ENCODE measurements around the gene CAMK1. TPM values are rescaled to one million over a fixed set of nuclear protein-coding genes. Genes with fewer than 3 reads are reported as not detected.

Gene CAMK1
- total RNA-seq = 66.6 and 86.2 TPM in 2 replicates

DNA sequence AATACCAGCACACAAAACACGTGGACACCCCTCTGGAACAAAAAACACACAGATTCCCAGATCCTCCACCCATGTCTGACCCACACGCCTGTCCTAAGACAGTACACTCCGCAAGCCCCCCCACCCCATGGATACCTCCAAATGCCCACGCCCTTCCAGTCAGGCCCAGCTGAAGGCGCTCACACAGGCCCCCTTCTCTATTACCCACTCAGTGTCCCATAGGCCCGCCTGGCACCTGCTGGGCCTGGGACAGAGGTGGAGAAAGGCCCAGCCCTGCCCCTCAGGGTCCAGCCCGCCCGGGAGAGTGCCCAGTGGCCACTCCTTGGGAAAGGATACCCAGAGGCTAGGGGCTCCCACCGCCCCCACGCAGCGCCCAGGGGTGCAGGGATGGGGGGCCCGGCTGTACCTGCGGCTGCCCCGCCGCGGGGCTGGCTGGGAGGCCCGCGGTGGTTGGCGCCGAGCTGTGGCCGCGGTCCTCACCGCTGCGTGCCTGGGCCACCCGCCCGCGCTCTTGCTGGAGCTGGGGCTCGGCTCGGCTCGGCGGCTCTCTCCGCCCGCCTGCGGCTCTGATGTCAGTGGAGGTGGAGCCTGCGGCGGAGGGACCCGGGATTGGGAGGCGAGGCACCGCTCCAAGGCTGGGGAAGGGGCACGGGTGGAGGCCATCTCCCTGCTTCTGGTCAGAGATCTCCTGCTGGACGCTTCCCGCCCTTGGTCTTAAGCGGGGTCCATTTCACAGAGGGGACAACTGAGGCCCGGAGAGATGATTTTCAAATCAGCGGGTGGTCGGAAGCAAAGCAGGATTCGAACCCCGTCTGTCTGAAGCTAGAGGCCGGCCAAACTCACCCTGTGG lies at the start of gene CAMK1:
CAMK1 (minus strand) TSS at position 522 of the 850 bp plus-strand sequence. CDS start 2,198 bp downstream, outside the sequence.

DNA sequence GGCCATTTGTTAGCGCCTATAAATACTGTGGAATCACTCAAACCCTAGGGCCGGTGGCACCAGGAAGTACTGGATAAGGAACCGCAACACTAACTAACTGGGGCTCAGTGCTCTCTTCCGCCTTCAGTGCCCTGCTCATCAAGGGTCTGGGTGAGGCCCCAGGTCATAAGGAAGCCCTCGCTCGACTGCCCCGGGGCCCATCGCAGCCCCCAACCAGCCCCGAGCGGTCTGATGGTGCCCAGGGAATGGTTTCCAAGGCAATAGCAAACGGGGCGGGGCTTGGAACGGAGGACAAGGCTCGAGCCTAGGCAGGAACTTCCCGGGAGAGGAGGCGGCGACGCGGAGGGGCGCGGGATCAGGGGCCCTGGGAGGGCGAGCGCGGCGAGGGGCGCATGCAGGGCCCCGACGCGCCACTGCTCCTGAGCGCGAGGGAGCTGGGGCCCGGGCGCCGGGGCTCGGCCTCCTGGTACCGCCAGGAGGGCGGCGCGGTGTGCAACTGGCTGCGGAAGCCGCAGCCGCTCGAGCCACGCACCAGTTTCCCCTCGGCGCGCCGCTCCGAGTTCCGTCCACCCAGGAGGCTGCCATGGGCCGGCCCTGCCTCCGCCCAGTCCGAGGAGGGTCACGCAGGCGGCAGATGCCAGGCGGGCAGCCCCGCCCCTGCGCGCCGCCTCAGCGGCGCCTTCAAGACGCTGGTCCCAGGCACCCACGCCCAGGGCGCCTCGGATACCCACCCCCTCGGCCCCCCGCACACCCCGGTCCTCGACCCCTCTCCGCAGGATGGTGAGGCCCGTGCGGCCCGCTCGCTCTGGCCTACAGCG lies 40.1 kb upstream of the CAMK1 start, which contains the start of gene TTLL3:
TTLL3 (plus strand) TSS at position 648 of the 818 bp plus-strand sequence. CDS start 400 bp downstream, outside the sequence.

DNA sequence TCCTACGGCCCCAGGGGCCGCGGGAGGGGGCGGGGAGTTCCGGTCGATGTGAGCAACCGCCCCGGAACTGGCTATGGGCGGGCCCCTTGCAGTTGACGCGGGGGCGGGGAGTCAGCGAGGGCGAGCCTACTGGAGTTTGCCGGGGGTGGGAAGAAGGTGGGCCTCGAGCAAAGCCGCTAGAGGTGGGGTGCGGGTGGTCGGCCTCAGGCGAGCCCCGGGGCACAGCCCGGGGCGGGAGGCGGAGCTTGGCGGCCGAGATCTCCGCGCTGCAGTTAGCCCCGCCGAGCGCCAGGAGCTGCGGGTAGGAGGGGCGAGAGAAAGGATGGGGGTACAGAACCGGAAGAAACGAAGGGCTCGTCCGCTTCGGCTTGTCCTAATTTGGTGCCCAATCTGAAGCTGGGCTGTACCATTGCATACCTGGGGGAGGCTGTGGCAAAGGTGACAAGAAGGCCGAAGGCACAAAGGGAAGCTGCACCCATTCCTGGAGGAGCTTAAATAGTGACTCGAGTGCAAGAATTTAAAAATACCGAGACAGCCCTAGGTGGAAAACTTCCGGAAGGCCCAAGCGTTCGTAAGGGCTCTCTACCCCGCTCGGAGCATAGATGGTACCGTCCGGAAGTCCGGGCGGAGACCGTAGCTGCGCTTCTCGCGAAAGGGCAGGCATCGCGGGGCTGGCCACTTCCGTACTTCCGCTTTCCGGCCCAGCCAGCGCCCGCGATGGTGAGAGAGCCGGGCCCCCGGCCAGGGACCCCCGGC lies 22.8 kb upstream of the CAMK1 start, which contains the start of the genes ARPC4 and TADA3:
ARPC4 (plus strand) TSS at position 678 of the 756 bp plus-strand sequence; CDS start at position 718, 40 bp downstream.
TADA3 (minus strand) TSS at position 69 of the 756 bp plus-strand sequence. CDS start 1,007 bp downstream, outside the sequence.

DNA sequence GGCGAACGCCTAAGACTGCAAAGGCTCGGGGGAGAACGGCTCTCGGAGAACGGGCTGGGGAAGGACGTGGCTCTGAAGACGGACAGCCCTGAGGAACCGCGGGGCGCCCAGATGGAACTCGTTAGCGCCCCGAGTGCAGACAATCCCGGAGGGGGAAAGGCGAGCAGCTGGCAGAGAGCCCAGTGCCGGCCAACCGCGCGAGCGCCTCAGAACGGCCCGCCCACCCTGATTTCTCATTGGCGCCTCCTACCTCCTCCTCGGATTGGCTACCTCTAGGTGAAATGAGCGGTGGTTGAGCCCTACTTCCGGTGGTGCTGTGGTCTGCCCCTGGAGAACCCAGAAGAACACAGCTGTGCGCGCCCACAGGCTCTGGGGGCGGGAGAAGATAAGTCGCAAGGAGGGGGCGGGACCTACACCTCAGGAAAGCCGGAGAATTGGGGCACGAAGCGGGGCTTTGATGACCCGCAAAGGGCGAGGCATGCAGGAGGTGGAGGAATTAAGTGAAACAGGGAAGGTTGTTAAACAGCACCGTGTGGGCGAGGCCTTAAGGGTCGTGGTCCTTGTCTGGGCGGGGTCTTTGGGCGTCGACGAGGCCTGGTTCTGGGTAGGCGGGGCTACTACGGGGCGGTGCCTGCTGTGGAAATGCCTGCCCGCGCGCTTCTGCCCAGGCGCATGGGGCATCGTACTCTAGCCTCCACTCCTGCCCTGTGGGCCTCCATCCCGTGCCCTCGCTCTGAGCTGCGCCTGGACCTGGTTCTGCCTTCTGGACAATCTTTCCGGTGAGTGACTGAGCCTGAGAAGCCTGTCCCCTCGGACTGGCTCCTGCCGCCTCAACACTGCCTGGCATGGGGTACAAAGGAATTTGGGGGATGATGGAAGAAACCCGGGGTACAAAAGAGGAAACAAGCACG lies 19.8 kb downstream of the CAMK1 start, which contains the start of gene OGG1:
OGG1 (plus strand) TSS at position 308 of the 911 bp plus-strand sequence; CDS start at position 643, 335 bp downstream.

DNA sequence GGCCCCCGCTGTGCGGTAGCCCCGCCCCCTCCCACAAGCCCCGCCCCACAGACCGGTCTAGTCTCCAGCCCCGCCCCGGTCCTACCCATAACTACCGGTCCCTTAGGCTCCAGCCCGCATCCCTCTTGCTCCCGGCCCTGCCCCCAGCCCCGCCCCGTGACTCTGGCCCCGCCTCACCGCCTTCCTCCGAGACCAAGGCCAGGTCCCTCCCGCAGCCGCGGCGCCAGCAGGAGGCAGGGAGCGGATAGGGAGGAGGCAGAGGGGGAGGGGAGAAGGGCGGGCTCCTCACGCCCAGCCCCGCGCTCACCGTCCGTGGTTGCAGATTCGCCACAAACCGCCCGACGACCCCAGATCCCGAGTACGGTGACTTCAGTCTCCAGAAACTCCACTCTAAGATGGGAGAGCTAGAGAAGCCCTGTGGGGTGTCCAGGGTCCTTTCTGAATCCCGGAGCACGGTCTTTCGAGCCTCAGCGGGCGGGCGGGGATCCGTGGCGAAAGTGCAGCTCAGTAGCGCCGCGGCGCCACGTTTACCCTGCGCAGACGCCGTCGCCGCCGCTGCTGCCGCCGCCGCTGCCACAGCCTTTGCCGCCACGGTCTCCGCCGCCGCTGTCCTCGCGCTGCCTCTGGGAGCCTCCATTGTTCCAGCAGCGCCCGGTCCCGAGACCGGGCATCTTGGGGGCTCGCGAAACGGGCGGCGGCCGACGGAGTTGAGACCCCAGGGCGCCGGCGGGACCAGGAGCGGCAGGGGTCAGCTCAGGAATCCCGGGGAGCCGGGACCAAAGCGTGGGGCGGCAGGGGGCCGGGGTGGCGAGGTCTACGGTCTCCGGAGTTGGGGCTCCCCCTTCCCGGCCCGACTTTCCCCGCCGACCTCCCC lies 38.3 kb downstream of the CAMK1 start, which contains the start of gene BRPF1:
BRPF1 (plus strand) TSS at position 530 of the 874 bp plus-strand sequence. CDS start 2,406 bp downstream, outside the sequence.

Other genes starting within 250 kb of the CAMK1 start
- not detected in 2 replicates for gene LHFPL4, start 216.1 kb downstream of the CAMK1 start, total RNA-seq
- gene MTMR14, start 120.4 kb downstream of the CAMK1 start, total RNA-seq = 40.6 and 49.8 TPM in 2 replicates
- gene CPNE9, start 66.1 kb downstream of the CAMK1 start, total RNA-seq = not detected in 2 replicates
- 17.4 and 19.8 TPM in 2 replicates for gene BRPF1, start 38.2 kb downstream of the CAMK1 start, total RNA-seq
- 15.9 and 19.8 TPM in 2 replicates for gene OGG1, start 20.0 kb downstream of the CAMK1 start, total RNA-seq
- 71.8 and 81.4 TPM in 2 replicates for gene TADA3, start 22.5 kb upstream of the CAMK1 start, total RNA-seq
- 196 and 267 TPM in 2 replicates for gene ARPC4, start 23.1 kb upstream of the CAMK1 start, total RNA-seq
- 15.2 and 28.2 TPM in 2 replicates for gene TTLL3, start 40.3 kb upstream of the CAMK1 start, total RNA-seq
- 32.5 and 36.2 TPM in 2 replicates for gene RPUSD3, start 74.1 kb upstream of the CAMK1 start, total RNA-seq
- gene CIDEC, start 110.3 kb upstream of the CAMK1 start, total RNA-seq = 0.12 TPM in 1 of 2 replicates, not detected in the other
- gene JAGN1, start 120.7 kb upstream of the CAMK1 start, total RNA-seq = 31.5 and 40.1 TPM in 2 replicates
- 0.62 and 2.0 TPM in 2 replicates for gene IL17RE, start 132.9 kb upstream of the CAMK1 start, total RNA-seq
- 43.3 and 43.7 TPM in 2 replicates for gene IL17RC, start 147.2 kb upstream of the CAMK1 start, total RNA-seq
- 20.6 and 69.7 TPM in 2 replicates for gene CRELD1, start 163.9 kb upstream of the CAMK1 start, total RNA-seq
- 1.3 and 2.1 TPM in 2 replicates for gene PRRT3, start 182.5 kb upstream of the CAMK1 start, total RNA-seq
- 46.3 and 46.7 TPM in 2 replicates for gene EMC3, start 216.9 kb upstream of the CAMK1 start, total RNA-seq